B cell (primary cell): ENCODE data around the gene CDC14A. TPM values are rescaled to one million over a fixed set of nuclear protein-coding genes. Genes with fewer than 3 reads are reported as not detected.
A peak's percentile ranks its signal among the peaks of the same experiment; 100 is the strongest.

Source experiments
- ATAC-seq: fragments of 200-7000 bp; cut with Tn5 transposase; one replicate; pipeline ENCODE4 v1.10.0; 2021; ENCODE audit warnings: low read depth, mild to moderate bottlenecking, moderate number of reproducible peaks, moderate library complexity
- CTCF ChIA-PET: fragments of 350-600 bp; sonication (Branson Sonifier 250); formaldehyde crosslinking; loops from one replicate; lab custom pipeline; 2021; ENCODE audit warnings: antibody characterized with exemption, inconsistent platforms; lab: Charles Lee
- POLR2A ChIA-PET: fragments of 350-600 bp; sonication (Branson Sonifier 250); formaldehyde crosslinking; loops from one replicate; lab custom pipeline; 2021; ENCODE audit warnings: antibody characterized with exemption; lab: Charles Lee
- DNase-seq: peaks from one replicate; pipeline ENCODE4 v3.0.0; 2013
- H2AFZ ChIP-seq: 2 replicates; pipeline ENCODE4 v1.6.1; 2012; ENCODE audit warnings: mild to moderate bottlenecking, low read depth, low read length; ENCODE audit not compliant: insufficient read depth, poor library complexity, severe bottlenecking
- H3K27ac ChIP-seq, 2 donors: 1 replicate in 1 of 2; 2 replicates in 1 of 2; pipeline ENCODE4 v1.5.1; 2012 to 2013; ENCODE audit warnings: low read length in 2 of 2, mild to moderate bottlenecking in 2 of 2, moderate library complexity in 1 of 2
- H3K27me3 ChIP-seq, 4 experiments: fragments of 200-600 bp in 1 of 4; sonication (generic) in 1 of 4; replicated peaks in 1 of 4; 1 replicate in 2 of 4; 2 replicates in 2 of 4; pipeline versions ENCODE4 v1.6.1 to v1.7.0; 2013 to 2016; ENCODE audit warnings: low read length in 3 of 4, mild to moderate bottlenecking in 2 of 4, mixed read lengths in 1 of 4, moderate library complexity in 1 of 4; ENCODE audit not compliant: insufficient read depth in 4 of 4, control insufficient read depth in 3 of 4; ENCODE audit errors: control extremely low read depth in 1 of 4
- H3K36me3 ChIP-seq, 2 experiments: replicated peaks in 1 of 2; 1 replicate in 1 of 2; 2 replicates in 1 of 2; pipeline versions ENCODE4 v1.6.1 to v1.7.1; 2013; ENCODE audit warnings: low read length in 1 of 2; ENCODE audit not compliant: insufficient read depth in 2 of 2, control insufficient read depth in 1 of 2; ENCODE audit errors: control extremely low read depth in 1 of 2, extremely low read depth in 1 of 2
- H3K4me1 ChIP-seq, 2 donors: fragments of 200-600 bp in 1 of 2; sonication (generic) in 1 of 2; 1 replicate in 1 of 2; 2 replicates in 1 of 2; pipeline versions ENCODE4 v1.5.1 to v1.6.1; 2013 to 2017; ENCODE audit warnings: low read length in 2 of 2; ENCODE audit not compliant: control insufficient read depth in 2 of 2, insufficient read depth in 2 of 2
- H3K4me2 ChIP-seq: replicated peaks from 2 replicates; pipeline ENCODE3; 2012; ENCODE audit warnings: mild to moderate bottlenecking, low read depth, low read length; ENCODE audit not compliant: poor library complexity, severe bottlenecking
- H3K4me3 ChIP-seq, 5 experiments: fragments of 200-600 bp in 1 of 5; sonication (generic) in 1 of 5; 1 replicate in 3 of 5; 2 replicates in 2 of 5; pipeline versions ENCODE4 v1.5.1 to v1.7.0; 2011 to 2016; ENCODE audit warnings: low read length in 4 of 5, mild to moderate bottlenecking in 4 of 5, low read depth in 2 of 5, control low read depth in 1 of 5, moderate library complexity in 1 of 5; ENCODE audit not compliant: insufficient read depth in 1 of 5; ENCODE audit errors: control extremely low read depth in 1 of 5, extremely low read depth in 1 of 5
- H3K79me2 ChIP-seq: fragments of 200-600 bp; sonication (generic); one replicate; pipeline ENCODE4 v1.6.0; 2016; ENCODE audit warnings: low read length; ENCODE audit not compliant: control insufficient read depth, insufficient read depth
- H3K9ac ChIP-seq: fragments of 200-600 bp; sonication (generic); 2 replicates; pipeline ENCODE4 v1.6.1; 2017; ENCODE audit warnings: mild to moderate bottlenecking, low read length, moderate library complexity
- H3K9me3 ChIP-seq, 3 donors: one replicate each; pipeline versions ENCODE4 v1.6.1 to v1.7.1; 2013; ENCODE audit warnings: low read length in 2 of 3; ENCODE audit not compliant: control insufficient read depth in 2 of 3, insufficient read depth in 1 of 3; ENCODE audit errors: control extremely low read depth in 1 of 3
- H4K20me1 ChIP-seq: 2 replicates; pipeline ENCODE4 v1.6.0; 2012; ENCODE audit warnings: mild to moderate bottlenecking, low read length; ENCODE audit not compliant: insufficient read depth, control insufficient read depth, poor library complexity, severe bottlenecking
- H3K27ac Mint-ChIP-seq: one replicate; pipeline ENCODE4 v1.8.0; 2021; ENCODE audit warnings: mixed read lengths
- H3K27me3 Mint-ChIP-seq: one replicate; pipeline ENCODE4 v1.8.0; 2021; ENCODE audit warnings: mixed read lengths
- H3K4me1 Mint-ChIP-seq: one replicate; pipeline ENCODE4 v1.8.0; 2021; ENCODE audit warnings: mixed read lengths
- H3K4me3 Mint-ChIP-seq: one replicate; pipeline ENCODE4 v1.8.0; 2021; ENCODE audit warnings: mixed read lengths
- H3K9me3 Mint-ChIP-seq: one replicate; pipeline ENCODE4 v1.8.0; 2022; ENCODE audit warnings: mixed read lengths; ENCODE audit not compliant: insufficient read depth
- CTCF ChIP-seq: fragments of 200-600 bp; IDR thresholded peaks from one replicate; pipeline ENCODE4 v1.8.0; 2022; ENCODE audit warnings: antibody characterized with exemption, mild to moderate bottlenecking
- EZH2 ChIP-seq: IDR thresholded peaks from 2 replicates; pipeline ENCODE4 v1.6.1; 2012; ENCODE audit warnings: borderline replicate concordance, low read depth, mild to moderate bottlenecking, moderate library complexity, low read length; ENCODE audit not compliant: insufficient read depth, poor library complexity, severe bottlenecking
- WGBS: methylation state at CpG from one replicate; pipeline ENCODE4 v1.1.5; 2013; ENCODE audit warnings: missing lambda C conversion rate; ENCODE audit not compliant: insufficient coverage; 5-methylcytosine and 5-hydroxymethylcytosine counted together
- intact Hi-C: fragments of 100-400 bp; cut with micrococcal nuclease; formaldehyde crosslinking; loops from one replicate; pipeline ENCODE4 v1.10.0; 2022
- polyA minus RNA-seq: library from RNA; depleted of rRNA, polyadenylated mRNA; stranded (reverse); fragments of >200 nt; gene quantifications from 2 replicates; pipeline ENCODE4 v1.2.3, GENCODE V29; 2012
- polyA plus RNA-seq: library from polyadenylated mRNA; depleted of rRNA; stranded (reverse); fragments of >200 nt; gene quantifications from 2 replicates; pipeline ENCODE4 v1.2.3, GENCODE V29; 2012
- total RNA-seq, 2 donors: library from RNA; stranded (reverse); fragments of 120-200 nt in 1 of 2; gene quantifications; 1 replicate in 1 of 2; 2 replicates in 1 of 2; pipeline versions ENCODE4 v1.2.3 to v1.2.4, GENCODE V29; 2013 to 2022

CDC14A gene
- 40.9 and 41.7 TPM in 2 replicates for total RNA-seq
- total RNA-seq (2013), result 17.1 TPM
- polyA plus RNA-seq, result 6.1 and 8.1 TPM in 2 replicates
- polyA minus RNA-seq, result 29.2 and 36.5 TPM in 2 replicates

GRCh38 chr1:100352267-100353070, at the start of gene CDC14A:
Gene CDC14A (plus strand): TSS chr1:100352506. CDS start chr1:100352955, 449 bp downstream.
- H3K4me1 ChIP-seq, result peaks cover 10 to 18% of the 10 kb centered on the region in 2 donors
- peaks cover 0 to 2% of the 10 kb centered on the region in 2 experiments for H3K36me3 ChIP-seq
- ATAC-seq, result peak; percentile 68
- peak within 1 kb of the TSS; percentile 52 to 87 for H3K27ac ChIP-seq
- Mint-ChIP-seq H3K27ac (peak within 1 kb of the TSS; percentile 97), H3K4me1 (peaks cover 44% of the 10 kb centered on the region), H3K9me3 (no peaks in the 10 kb centered on the region), H3K27me3 (no peaks in the 10 kb centered on the region), H3K4me3 (peak within 1 kb of the TSS; percentile 91)
- H3K4me2 ChIP-seq, result peak within 1 kb of the TSS; percentile 93
- H4K20me1 ChIP-seq, result no peaks in the 10 kb centered on the region
- TF ChIP-seq CTCF (no peak), EZH2 (no peak)
- no peaks in the 10 kb centered on the region for H3K27me3 ChIP-seq
- POLR2A ChIA-PET, result interaction anchor here (1.7 to 2.2 kb wide), 2 partner anchors 86 to 103 kb away, joined by 8 to 12 read pairs; partner anchors contain the start of genes DBT and RTCA
- no peaks in the 10 kb centered on the region for H3K9me3 ChIP-seq
- H3K4me3 ChIP-seq, result peak within 1 kb of the TSS; percentile 85 to 99 (median 97)
- CTCF ChIA-PET, result interaction anchor here (0.6 to 3.7 kb wide), 8 partner anchors 14 to 106 kb away, joined by 3 to 13 read pairs (median 4); partner anchors contain the start of gene RTCA
- DNase-seq, result peak; percentile 89
- H2AFZ ChIP-seq, result peak within 1 kb of the TSS; percentile 97
- H3K79me2 ChIP-seq, result peaks cover 8% of the 10 kb centered on the region
- peak within 1 kb of the TSS; percentile 90 for H3K9ac ChIP-seq
- intact Hi-C loops, result loop anchor here (1.0 to 5.0 kb wide), 5 partner anchors 50 to 885 kb away; partner anchors contain the start of genes RTCA, S1PR1 and TRMT13
- WGBS, result under 1% methylated on average over 65 of the region's 65 CpGs

- Mint-ChIP-seq H3K27ac (no peak overlapping the region), H3K9me3 (no peaks in the 10 kb centered on the region), H3K4me3 (no peak overlapping the region), H3K27me3 (no peaks in the 10 kb centered on the region), H3K4me1 (no peaks in the 10 kb centered on the region)
- no peak overlapping the region for H3K27ac ChIP-seq
- no peaks in the 10 kb centered on the region for H3K79me2 ChIP-seq
- DNase-seq, result no peak
- no peak overlapping the region for H3K4me3 ChIP-seq
- ChIA-PET CTCF (no interaction called here), POLR2A (no interaction called here)
- no CpG with 5 or more reads among the region's 2 CpGs for WGBS
- ATAC-seq, result no peak
- TF ChIP-seq CTCF, result no peak
- TF ChIP-seq EZH2, result no peak
- H3K4me1 ChIP-seq, result no peaks in the 10 kb centered on the region
- no peak overlapping the region for H2AFZ ChIP-seq
- no peaks in the 10 kb centered on the region for H3K27me3 ChIP-seq
- H3K36me3 ChIP-seq, result no peaks in the 10 kb centered on the region
- H3K4me2 ChIP-seq, result no peak overlapping the region
- intact Hi-C loops, result no loop called here
- H4K20me1 ChIP-seq, result no peaks in the 10 kb centered on the region
- H3K9me3 ChIP-seq, result no peaks in the 10 kb centered on the region
- no peak overlapping the region for H3K9ac ChIP-seq
Observed at GRCh38 chr1:100302739-100303138, 49.6 kb upstream of the CDC14A start.
